K562 (cell line): ENCODE measurements around the gene DNASE1L2. TPM values are rescaled to one million over a fixed set of nuclear protein-coding genes. Genes with fewer than 3 reads are reported as not detected.

ENCODE experiments used
- CREM ChIP-seq: IDR thresholded peaks from 2 replicates; pipeline ENCODE4 v1.6.1; 2014; ENCODE audit warnings: antibody characterized with exemption, low read depth
- EP400 ChIP-seq: fragments of 450-650 bp; IDR thresholded peaks from 2 replicates; pipeline ENCODE4 v1.6.1; 2017; ENCODE audit warnings: antibody characterized with exemption, mild to moderate bottlenecking, moderate library complexity
- ETV6 ChIP-seq, 3 experiments: fragments of 150-350 bp in 1 of 3; sonication (generic) in 1 of 3; formaldehyde crosslinking in 1 of 3; IDR thresholded peaks; 2 replicates each; pipeline versions ENCODE4 v1.6.1 to v1.8.0; 2014 to 2022; ENCODE audit warnings: borderline replicate concordance in 2 of 3, low read depth in 2 of 3, antibody characterized with exemption in 1 of 3, low read length in 1 of 3, mild to moderate bottlenecking in 1 of 3, missing genetic modification reagents in 1 of 3
- NFE2 ChIP-seq: IDR thresholded peaks from 2 replicates; pipeline ENCODE4 v1.6.1; 2014; ENCODE audit warnings: antibody characterized with exemption, low read depth
- OTX1 ChIP-seq: fragments of 450-650 bp; formaldehyde crosslinking; IDR thresholded peaks from 2 replicates; pipeline ENCODE4 v1.4.0; 2022; ENCODE audit warnings: mild to moderate bottlenecking
- PRPF4 ChIP-seq: fragments of 200-400 bp; formaldehyde crosslinking; IDR thresholded peaks from one replicate; pipeline ENCODE4 v1.6.1; 2017; ENCODE audit warnings: low read length, low read depth, mild to moderate bottlenecking; ENCODE audit not compliant: insufficient read depth, poor library complexity, severe bottlenecking
- REST ChIP-seq, 2 experiments: fragments of 450-650 bp; formaldehyde crosslinking in 1 of 2; IDR thresholded peaks; 2 replicates each; pipeline versions ENCODE4 v1.4.0 to v1.6.1; 2014 to 2020; ENCODE audit warnings: mild to moderate bottlenecking in 2 of 2, borderline replicate concordance in 1 of 2, low read depth in 1 of 2
- TAF1 ChIP-seq: IDR thresholded peaks from 2 replicates; pipeline ENCODE4 v1.6.1; 2011; ENCODE audit warnings: mild to moderate bottlenecking, low read length, moderate library complexity; ENCODE audit not compliant: insufficient read depth, control insufficient read depth, severe bottlenecking; ENCODE audit errors: extremely low read depth
- TFAP4 ChIP-seq: sonication (generic); formaldehyde crosslinking; IDR thresholded peaks from 2 replicates; pipeline ENCODE4 v1.8.0; 2022; ENCODE audit warnings: missing genetic modification reagents, mild to moderate bottlenecking, moderate library complexity, borderline replicate concordance
- ZNF217 ChIP-seq: sonication (generic); formaldehyde crosslinking; IDR thresholded peaks from 2 replicates; pipeline ENCODE4 v1.8.0; 2022; ENCODE audit warnings: mild to moderate bottlenecking, missing genetic modification reagents
- ZNF282 ChIP-seq: sonication (generic); formaldehyde crosslinking; IDR thresholded peaks from 2 replicates; pipeline ENCODE4 v1.8.1; 2023; ENCODE audit warnings: missing genetic modification reagents
- ZNF311 ChIP-seq: fragments of 250-450 bp; sonication (Bioruptor Pico); IDR thresholded peaks from 2 replicates; pipeline ENCODE4 v1.4.0; 2020; ENCODE audit warnings: mild to moderate bottlenecking, moderate library complexity
- ZNF408 ChIP-seq: fragments of 250-450 bp; sonication (Bioruptor Pico); IDR thresholded peaks from 2 replicates; pipeline ENCODE4 v1.4.0; 2020; ENCODE audit warnings: low read depth, mild to moderate bottlenecking, moderate library complexity
- ZNF431 ChIP-seq: sonication (generic); formaldehyde crosslinking; IDR thresholded peaks from 2 replicates; pipeline ENCODE4 v1.8.0; 2022; ENCODE audit warnings: mild to moderate bottlenecking, missing genetic modification reagents
- polyA plus RNA-seq, 8 experiments: library from polyadenylated mRNA; depleted of rRNA in 4 of 8; stranded (reverse) in 5 of 8; unstranded in 3 of 8; fragments of >200 nt; fragmentation: Nextera tagmentation in 2 of 8; fragmentation: Illumina TruSeq in 1 of 8; extraction: Ambion mirVana in 2 of 8; extraction: Trizol in 1 of 8; gene quantifications; 2 replicates each; pipeline versions ENCODE4 v1.2.1 to v1.2.3, GENCODE V29; 2011 to 2014; ENCODE audit warnings: inconsistent platforms in 1 of 8, missing spikeins in 1 of 8
- total RNA-seq, 7 experiments: library from RNA; depleted of rRNA in 6 of 7; stranded (reverse); fragments of >200 nt in 6 of 7; fragmentation: Illumina TruSeq in 2 of 7; extraction: Trizol in 2 of 7; gene quantifications; 2 replicates each; pipeline versions ENCODE4 v1.2.1 to v1.2.3, GENCODE V29; 2011 to 2021; ENCODE audit warnings: low replicate concordance in 1 of 7

DNASE1L2 gene
- total and polyA plus RNA-seq, 9 of the 15 experiments (the other 6 are each of a cell fraction or from before 2014, with no cell fraction given), result 0.08 to 2.7 (median 1.7) TPM; not detected in 1

DNA sequence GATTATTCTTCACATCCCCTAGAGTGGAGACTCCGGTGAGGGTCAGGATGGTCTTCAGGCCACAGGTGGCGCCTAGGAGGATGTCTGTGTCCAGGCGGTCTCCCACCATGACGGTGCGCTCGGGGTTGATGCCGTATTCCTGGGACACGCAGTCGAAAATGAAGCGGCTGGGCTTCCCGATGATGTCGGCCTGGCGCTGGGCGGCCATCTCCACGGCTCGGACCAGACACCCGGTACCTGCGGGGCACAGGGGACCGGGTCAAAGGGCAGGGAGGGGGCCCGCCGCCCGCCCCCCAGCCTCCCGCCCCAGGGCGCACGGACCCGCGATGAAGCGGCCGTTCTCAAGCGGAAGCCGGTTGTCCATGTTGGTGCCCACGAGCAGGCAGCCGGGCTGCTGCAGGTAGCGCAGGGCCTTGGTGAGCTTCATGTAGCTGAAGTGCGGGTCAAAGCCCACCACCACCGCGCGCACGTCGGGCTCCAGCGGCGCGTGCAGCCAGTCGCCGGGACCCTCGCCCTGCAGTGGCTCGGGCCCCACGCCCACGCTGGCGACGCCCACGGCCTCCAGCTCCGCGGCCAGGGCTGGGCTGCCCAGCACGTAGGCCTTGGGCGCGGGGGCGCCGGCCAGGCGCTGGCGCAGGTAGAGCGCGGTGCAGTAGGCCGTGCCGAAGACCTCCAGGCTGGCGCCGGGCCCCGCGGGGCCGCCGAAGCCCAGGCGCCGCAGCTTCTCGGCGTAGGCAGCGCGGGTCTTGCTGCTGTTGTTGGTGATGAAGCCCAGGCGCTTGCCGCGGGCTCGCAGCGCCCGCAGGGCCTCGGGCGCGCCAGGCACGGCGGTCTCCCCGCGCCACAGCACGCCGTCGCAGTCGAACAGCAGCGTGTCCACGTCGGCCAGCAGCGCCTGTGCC, 22.2 kb upstream of the DNASE1L2 start (continued):
- TF ChIP-seq NFE2, result peak; percentile 15; the same call in 1 of the 2 replicates
- no peak for TF ChIP-seq ZNF408 (CRISPR knock-in tag)
- TF ChIP-seq ZNF311 (CRISPR knock-in tag), result no peak
- TF ChIP-seq TAF1, result no peak
- 0 out of 2 replicates have a peak, but pooled peaks have one; percentile 25 for TF ChIP-seq TFAP4 (CRISPR knock-in tag)
- TF ChIP-seq ZNF217 (CRISPR knock-in tag), result no peak
- no peak for TF ChIP-seq OTX1
- peak; percentile 9 for TF ChIP-seq PRPF4
- no peak for TF ChIP-seq ETV6 (IDR thresholded peaks at IDR 0.05; ENCODE audit: borderline replicate concordance in 1 of 2, low read depth in 2 of 2, low read length in 1 of 2)
- TF ChIP-seq ETV6 (CRISPR knock-in tag; IDR thresholded peaks at IDR 0.05; ENCODE audit: borderline replicate concordance), result peak; percentile 56; the same call in 1 of the 2 replicates
- no peak for TF ChIP-seq EP400
- TF ChIP-seq ZNF282 (CRISPR knock-in tag), result peak; percentile 87
- TF ChIP-seq ZNF431 (CRISPR knock-in tag), result 0 out of 2 replicates have a peak, but pooled peaks have one; percentile 65
- no peak for TF ChIP-seq REST (IDR thresholded peaks at IDR 0.05; ENCODE audit: borderline replicate concordance)
- TF ChIP-seq REST (CRISPR knock-in tag; IDR thresholded peaks at IDR 0.05; ENCODE audit: low read depth), result peak; percentile 35; the same call in 1 of the 2 replicates
- TF ChIP-seq CREM, result peak; percentile 44
